GM19324 (cell line): Measurements from ENCODE around the gene PHF24.
A peak's percentile ranks its signal among the peaks of the same experiment; 100 is the strongest.

Experiments used
- ATAC-seq: cut with Tn5 transposase; IDR thresholded peaks from one replicate; pipeline ENCODE4 v1.9.1; 2021; ENCODE audit warnings: mild to moderate bottlenecking, moderate library complexity; ENCODE audit not compliant: unreplicated experiment, low FRiP score

The PHF24 gene

DNA sequence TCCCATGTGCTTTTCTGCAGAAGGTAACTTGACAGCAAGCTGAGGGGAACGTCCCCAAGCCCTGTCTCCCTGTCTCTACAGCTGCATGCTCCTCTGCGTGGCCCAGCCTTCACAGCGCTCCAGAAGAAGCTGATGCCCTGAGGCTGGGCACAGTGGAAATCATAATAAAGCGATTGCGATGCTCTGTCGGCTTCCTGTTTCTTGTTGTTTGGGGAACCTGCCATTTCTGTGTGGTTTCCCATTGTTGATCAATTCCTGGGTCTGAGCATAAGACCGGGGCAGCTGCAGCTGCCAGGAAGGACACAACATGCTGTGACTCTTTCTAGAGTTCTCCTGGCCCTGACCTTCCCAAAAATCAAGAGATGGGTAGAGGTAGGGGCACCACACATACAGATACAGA lies 24.3 kb downstream of the PHF24 start:
- no peak for ATAC-seq

DNA sequence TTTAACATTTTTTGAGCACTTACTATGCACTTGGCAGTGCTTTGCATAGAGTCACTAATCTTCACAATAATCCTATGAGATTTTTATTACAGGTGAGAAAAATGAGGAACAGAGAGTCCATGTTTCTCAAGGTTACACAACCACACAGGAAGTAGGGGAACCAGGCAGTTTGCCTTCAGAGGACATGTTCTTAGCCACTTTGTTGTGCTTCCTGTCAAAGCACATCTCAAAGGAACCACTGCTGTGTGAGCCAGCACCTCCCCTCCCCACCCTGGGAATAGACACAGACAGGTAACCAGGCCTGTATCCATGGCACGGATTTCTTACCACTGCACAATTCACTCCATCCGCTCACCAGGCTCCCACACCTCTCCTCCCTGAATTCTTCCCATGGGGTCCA lies 25.1 kb downstream of the PHF24 start:
- ATAC-seq = no peak

DNA sequence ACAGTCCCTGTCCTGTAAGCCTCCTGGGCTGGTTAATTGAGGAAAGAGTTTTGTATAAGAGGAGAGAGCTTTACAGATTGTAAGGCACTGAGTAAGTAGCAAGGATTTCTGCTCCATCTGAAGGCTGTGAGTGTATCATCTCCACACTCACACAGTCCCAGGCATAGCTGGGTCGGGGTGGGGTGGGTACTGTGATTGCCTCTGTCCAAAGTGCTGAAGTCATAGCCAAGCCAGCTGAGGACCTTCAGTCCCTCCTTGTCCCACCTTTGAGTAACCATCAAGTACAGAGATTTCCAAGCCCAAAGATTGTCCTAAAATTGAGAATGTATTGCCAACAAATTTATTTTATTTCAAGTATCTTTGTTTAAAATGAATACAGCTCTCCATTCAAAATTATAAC lies 26.0 kb downstream of the PHF24 start:
- no peak for ATAC-seq

DNA sequence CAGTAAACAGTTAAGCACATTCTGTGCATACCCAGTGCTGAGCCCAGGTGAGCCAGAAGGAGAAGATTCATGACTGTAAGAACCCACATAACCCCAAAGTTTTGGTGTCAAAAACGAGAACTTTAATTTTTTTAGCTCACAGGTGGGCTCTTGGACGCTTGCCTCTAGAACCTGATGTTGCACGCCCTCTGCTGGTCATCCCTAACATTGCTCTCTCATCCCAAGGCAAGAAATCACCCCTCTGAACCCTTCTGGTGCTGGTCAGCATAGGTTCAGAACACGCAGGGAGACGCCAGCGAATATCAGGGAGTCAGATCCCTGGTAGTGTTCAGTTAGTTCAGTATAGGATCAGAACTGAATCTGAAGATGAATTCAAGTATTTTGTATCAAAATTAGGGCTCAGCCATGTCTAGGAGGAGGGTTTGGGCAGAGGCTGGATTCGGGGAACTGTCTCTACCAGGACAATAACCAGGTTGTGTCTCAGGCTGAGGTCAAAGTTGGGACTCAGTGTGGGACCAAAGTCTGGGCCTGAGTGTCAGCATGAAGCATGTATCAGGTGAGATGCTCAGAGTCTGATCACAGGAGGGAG lies 27.3 kb downstream of the PHF24 start:
- ATAC-seq = no peak

DNA sequence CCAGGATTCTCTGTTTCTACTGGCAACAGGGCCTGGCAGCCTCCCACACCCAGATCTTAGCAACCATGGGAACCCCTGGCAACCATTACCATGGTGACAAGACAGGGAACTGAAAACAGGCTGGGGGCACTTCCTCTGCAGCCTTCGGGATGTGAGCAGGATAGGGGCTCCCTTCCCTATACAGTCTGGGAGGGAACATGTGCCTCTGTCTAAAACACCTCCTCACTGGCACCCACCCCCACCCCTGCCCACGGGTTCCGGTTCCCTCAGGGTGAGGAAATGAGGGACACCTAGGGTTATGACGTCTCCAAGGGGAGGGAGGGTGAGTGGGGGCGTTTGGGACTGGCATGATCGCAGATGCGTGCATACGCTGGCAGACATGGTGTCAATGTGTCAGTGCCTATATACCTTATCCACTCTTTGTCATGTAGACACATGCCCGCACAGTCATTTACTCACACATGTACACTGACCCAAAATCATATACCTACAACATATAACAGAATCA lies 28.5 kb downstream of the PHF24 start:
- ATAC-seq = no peak

DNA sequence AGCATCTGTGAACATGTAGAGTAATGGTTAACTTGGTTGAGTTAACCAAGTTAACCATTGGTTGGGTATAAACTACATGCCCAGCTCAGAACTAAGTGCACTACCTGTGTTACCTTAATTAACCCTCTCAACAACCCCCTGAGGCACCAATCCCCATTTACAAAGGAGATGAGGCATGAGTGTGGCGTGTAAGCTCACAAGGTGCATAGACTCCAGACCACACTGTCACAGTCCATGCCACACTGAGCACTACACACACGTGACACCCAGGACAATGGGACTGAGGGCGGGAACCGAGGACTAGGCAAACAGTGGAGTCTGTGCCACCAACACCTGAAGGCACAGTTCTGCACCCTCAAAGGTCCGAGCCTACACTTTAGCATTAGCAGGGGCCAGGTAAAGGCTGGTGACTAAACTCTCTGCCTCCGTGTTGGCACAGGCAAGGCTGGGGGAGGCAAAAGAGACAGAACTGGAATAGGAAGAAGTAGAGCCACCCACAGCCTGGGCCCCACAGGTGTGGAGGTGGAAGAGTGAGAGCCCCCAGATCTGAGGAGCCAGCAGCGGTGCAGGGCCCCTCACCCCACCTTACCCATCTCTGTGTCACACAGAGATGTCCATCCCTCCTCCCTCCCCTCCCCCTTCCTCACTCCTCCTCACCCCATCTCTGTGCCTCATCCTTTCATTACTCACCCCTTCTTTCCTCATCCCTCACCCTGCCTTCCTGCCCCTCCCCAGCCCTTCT lies 29.2 kb downstream of the PHF24 start:
- ATAC-seq = no peak

DNA sequence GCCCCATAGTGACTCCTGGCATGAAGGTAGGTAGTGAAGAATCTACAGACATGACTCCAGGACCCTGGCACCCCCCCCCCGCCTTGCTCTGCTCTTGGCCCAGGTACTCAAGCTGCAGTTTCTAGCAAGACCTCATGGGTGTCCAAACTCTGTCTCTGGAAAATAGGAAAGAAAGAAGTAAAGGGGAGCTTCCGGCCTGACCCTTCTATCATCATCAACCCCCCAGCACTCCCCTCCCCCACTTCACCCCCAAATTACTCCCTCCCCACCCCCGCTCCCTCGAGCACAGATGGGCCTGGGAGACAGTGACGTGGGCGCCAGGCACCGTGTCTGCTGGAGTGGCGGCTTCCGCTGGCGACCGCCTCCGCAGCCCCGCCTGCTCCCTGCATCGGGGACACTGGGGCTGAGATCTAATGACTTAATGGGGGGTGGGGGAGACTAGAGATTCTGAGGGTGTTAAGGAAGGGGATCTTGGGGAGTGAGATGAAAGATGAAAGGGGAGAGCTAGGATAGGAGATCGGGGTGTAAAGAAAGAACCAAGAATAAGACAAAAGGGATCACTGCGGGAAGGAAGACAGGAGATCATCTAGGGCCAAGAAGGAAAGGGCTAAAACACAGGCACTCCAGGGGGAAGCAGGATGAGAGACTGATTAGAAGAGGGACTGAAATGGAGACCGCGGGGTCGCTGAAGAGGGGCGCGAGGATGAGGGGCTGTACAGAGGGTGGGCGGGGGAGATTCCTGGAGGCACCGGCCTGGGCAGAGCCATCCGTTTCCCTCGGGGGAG lies 30.3 kb downstream of the PHF24 start:
- no peak for ATAC-seq

DNA sequence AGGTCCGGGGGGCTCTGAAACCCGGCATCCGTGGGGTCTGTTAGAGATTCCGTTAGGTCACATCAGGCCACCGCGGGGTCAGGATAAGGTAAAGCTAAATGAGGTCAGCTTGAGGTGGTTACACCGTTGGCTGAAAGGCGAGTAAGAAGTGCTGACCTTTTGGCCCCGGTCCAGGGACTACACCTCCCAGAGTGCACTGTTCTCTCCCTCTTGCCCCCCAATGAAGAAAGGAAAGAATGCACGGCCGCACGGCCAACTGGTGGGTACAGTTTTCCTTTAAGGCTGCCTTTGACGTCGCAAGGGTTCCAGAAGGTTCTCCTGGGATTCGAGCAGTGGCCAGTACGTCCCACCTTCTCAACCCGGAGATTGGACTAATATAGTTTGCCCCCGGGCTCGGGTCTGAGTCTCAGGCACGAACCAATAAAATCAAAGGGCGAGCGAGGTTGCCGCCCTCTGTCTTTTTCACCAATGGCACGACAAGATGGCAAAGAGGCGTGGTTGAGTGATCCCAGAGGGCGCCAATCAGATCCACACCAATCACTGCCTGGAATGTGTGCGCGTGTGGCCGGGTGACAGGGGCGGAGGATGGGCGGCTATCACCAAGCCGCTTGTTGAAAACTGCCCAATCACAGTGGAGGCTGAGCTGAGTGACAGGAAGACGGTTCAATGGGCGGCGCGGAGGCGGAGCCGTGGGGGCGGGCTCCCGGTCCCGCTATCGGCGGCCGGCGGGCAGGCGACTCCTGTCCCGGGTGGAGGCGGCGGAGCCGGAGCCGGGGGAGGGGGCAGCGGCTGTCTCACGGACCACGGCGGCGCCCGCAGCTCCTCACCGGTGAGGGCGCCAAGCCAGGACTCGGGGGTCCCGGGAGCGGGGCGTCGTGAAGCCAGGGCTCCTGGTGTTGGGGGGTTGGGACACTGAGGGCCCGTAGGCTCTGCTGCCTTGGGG lies 31.2 kb downstream of the PHF24 start, which contains the start of gene DNAJB5:
Gene DNAJB5, plus strand, starts transcription at position 743 of the 943 bp plus-strand sequence. CDS start 886 bp downstream, outside the sequence.
- ATAC-seq = peak; percentile 96

DNA sequence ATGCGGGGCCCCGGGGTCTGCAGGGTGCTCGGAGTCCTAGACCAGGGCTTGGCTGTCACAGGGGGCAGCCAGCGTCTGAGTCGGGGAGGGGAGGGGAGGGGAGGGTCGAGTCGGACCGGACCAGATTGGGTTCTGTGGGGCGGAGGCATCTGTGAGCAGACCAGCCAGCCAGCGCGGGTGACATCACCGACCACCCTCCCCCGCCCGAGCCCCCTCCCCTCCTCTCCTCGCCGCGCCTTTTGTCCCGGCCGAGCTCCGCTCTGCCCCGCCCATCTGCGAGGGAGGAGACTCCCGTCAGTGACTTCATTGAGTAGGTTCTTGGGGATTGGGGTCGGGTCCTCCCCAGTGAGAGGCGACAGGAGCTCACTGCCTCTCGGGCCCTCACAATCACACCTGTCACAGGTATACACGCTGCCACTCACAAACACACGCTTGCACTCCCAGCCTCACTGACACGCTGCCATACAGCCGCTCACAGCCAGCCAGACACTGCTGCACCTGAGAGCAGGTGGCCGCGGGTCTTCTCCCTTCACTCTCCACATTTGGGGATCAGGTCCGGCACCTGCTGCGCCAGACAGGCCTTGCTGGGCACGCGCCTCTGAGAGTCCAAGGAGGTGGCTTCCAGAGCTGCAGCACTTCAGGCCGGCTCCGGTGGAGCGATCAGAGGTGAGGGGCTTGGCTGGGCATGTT lies 32.0 kb downstream of the PHF24 start:
- no peak for ATAC-seq

DNA sequence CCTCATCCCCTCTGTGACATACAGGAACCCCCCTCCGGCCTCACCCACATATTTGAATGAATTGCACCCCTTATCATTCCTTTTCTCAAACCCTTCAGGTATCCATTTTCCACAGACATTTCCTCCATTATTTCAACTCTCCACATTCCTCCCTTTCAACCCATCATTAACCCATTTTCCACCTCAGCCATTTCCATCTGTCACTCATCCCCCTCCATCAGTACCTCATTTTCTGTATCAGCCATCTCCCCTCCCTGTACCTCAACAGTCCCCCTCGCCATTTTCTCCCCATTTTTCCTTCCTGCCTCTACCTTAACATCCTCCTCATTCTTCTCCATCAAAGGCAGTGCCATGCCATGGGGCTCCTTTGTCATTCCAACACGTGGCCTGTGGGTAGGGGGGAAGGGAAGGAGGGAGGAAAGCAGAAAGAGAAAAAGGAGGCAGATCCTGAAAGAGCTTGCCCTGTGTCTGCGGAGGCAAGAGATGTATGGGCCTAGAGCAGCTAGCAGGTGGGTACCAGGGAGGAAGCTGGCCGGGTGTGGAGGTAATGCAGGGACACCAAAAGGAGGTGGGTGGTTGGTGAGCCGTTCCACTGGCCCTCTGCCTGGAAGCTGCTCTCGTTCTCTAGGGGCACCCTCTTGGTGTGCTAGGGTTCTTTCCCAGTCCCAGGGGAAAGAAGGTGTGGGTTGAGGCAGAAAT lies 33.0 kb downstream of the PHF24 start:
- ATAC-seq = no peak

DNA sequence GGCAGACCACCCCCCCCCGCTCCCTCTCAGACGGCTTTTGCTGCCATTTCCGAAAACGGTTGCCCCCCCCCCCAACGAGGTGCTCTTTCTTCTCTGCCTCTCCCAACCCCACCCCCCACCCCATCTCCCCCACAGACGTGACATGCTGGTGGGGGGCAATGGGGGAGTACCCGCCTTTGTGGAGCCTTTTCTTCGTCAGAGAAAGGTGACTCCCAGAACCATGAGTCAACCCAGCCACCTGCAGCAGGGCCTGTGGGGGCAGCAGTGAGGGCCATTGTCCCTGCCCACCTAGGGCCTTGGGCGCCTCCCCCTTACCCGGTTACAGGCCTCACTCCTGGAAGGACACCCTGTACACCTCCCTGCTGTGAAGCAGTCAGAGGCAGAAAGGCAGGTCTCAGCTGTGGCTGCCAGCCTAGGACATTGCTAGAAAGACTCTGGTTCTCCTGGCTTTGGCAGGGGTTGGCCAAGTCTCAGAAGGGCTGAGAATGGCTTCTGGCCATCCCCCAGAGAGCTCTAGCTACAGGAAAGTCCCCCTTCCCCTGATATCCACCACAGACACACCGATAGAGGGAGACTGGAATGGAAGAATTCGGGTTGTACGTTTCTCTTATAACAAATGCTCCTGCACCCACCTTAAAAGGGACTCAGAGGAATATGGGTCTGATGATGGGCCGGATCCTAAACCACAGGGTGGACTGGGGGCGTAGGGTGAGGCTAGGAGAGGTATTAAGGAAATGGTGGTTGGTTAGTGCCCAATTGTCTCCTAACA lies 33.7 kb downstream of the PHF24 start:
- no peak for ATAC-seq

DNA sequence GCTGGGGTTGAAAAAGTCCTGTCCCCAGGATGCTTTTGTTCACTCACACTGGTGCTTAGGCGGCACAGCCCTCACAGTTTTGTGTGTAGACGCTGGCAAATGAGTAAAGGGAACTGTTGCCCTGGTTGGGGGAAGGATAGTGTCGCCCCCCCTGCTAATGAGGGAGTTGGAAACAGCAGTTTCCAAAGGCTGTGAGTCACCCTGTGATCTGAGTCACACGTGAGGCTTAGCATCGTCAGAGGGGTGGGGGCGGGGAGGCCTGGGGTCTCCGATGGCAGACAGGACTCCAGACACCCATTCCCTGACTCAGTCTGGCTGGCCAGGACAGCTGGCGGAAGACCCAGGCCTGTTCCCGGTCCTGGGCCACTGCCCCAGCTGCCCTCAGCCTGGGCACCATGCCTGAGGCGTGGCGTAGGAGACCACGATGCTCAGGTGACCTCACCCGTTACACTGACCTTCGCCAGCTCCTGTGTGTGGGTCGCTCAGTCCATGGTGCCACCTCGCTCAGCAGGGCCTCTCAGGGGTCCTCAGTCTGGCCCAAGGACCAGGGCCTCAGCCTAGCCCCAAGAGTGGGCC lies 34.4 kb downstream of the PHF24 start:
- no peak for ATAC-seq

DNA sequence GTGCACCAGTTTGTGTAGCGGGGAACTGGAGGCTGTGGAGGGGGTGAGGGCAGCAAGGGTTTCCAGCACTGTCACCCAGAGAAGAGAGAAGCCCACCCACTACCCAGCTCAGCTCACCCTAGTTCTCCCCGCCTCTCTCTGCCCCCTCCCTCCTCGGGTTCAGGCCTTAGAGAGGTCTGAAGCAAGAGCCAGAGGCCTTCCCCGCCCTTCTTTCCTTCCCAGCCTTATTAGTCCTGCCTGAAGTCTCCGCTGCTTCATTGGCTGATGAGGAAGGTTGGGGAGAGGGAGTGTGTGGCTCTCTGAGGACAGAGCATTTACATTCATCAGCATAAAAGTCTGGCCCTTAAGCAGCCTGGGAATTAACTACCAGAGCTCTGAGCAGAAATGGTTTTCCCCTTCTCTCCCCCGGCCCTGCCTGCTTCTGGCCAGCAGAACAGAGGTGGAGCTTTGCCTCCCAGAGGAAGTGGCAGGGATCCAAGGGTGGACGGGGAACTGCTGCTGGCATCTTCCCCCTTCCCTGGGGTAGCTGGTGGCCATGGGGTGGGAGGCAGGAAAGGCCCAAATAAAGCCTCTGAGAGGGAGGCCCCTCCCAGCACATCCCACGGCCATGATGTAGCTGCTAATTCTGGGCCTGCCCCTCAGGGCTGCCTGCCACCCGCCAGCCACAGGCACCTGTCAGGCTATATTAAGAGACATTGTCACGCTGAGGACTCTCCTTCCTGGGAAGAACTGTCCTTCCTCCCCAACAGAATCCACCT lies 35.6 kb downstream of the PHF24 start:
- no peak for ATAC-seq

DNA sequence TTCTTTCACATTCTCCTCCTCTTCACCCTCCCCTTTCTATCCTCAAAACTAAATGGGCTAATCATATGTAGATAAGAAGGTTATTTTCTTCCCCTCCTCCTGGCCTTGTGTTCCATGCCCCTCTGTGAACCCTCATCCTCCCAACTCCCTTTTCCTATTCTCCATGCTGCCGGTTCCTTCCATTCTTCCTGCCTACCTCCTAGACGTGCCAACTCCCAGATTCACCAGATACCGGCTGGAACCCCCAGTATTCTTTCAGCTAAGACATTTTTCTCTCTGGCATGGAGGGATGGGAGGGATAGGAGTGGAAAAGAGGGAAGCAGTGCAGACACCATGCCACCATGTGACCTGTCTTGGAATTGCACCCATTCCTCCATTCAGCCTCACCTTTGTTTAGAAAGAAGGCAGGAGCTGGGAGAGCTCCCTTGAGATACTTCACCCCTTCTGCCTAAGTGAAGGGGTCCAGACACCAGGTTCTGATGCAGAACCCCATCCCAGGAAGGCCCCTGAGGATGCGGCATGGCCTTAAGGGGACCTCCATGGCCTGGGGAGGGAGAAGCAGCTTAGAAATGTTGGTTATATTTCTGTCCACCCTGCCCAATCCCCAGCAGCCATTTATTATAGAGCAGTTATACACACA lies 36.3 kb downstream of the PHF24 start:
- no peak for ATAC-seq

DNA sequence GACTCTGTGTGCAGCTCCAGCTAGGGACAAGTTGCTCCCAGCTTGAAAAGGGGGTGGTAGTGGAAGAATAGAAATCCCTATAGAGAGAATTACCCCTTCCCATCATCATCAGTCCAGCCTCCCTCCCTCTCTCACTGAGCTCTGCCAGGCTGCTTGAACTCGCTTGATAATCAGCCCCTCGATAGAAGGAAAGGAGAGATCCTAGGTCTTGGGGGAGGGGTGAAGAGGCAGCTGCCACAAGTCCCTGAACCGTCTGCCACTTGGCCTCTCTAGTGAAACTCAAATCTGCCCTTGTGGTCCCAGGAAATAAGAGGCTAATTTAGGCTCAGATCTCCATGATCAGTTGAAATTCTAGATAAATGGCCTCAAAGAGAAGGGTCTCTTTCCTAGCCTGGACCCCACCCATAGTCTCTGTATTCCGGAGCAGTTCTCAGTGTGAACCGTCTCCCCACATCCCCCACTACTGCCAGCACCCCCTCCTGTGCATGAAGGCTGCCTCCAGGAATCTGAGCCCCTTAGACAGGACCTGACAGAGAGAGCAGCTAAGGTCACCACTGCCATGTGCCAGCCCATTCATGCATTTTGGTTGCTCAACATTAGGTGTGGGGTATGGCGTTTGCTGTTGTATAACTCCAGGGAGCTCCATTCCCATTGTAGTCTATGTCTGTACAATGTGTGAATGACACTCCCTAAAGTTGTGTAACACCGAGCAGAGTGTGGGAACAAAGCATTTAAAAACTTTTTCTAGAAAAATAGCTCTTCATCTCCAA lies 37.0 kb downstream of the PHF24 start:
- ATAC-seq = no peak

DNA sequence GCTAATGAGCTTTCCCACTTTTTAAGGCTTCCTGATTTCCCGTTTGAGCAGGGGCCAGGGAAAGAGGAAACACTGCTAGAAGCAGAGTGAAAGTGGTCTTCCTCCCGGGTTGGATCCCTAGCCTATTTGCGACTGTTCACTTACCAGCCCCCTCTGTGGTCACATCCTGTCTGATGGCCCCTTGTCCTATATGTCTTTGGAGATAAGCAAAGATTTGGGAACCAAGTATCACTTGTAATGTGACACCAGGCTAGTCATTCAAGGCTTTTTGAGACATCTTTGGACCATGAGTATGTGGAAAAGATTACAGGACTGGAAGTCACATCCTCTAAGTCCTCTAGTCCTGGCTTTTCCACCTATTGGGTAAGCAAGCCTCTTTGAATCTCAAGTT lies 37.6 kb downstream of the PHF24 start:
- ATAC-seq = no peak
